ENCODE data around the gene RHOT1. TPM values are rescaled to one million over a fixed set of nuclear protein-coding genes. Genes with fewer than 3 reads are reported as not detected.

RHOT1 gene
- total RNA-seq, 1 experiment from 2014 or later = 24.4 TPM

DNA sequence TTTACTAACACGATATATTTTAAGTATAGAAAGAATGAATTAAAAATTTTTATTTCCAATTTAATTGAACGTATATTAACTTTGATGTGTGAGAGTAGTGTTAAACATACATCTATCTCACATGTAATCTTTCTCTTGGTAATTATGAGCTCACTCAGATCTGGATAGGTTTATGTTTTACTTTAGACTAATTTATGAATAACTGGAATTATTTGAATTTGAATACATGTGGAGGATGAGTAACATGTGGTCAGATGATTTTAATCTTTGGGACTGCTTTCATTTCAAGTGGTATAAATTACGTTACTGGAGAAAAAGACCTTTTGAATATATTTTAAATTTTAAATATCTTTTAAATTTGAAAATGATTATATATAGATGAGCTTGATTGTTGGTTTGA is 73.4 kb downstream of the RHOT1 start:
- no peak overlapping the region for H2AK5ac ChIP-seq (ENCODE audit: insufficient read length, low read length)
- no peak overlapping the region for H3T11ph ChIP-seq (ENCODE audit: low read length)
- no peak overlapping the region for H3K18ac ChIP-seq (ENCODE audit: insufficient read length, low read depth, low read length)
- H3K23me2 ChIP-seq (ENCODE audit: insufficient read length, low read depth, low read length, poor library complexity, severe bottlenecking) = no peaks in the 10 kb centered on the region
- no peak overlapping the region for H3K4me2 ChIP-seq (ENCODE audit: insufficient read depth, insufficient read length, low read length)
- no peak overlapping the region for H2BK12ac ChIP-seq (ENCODE audit: insufficient read length, low read depth, low read length)
- H3K79me2 ChIP-seq (ENCODE audit: insufficient read depth, low read length) = no peaks in the 10 kb centered on the region
- DNase-seq = no peak
- no peak overlapping the region for H3K23ac ChIP-seq (ENCODE audit: insufficient read length, low read depth, low read length)
- no peak overlapping the region for H4K5ac ChIP-seq (ENCODE audit: insufficient read length, low read depth, low read length)
- H3K9ac ChIP-seq (ENCODE audit: extremely low read depth, insufficient read length, low read length) = no peak overlapping the region
- H2BK5ac ChIP-seq (ENCODE audit: insufficient read length, low read length) = no peak overlapping the region
- Mint-ChIP-seq H3K27me3 (ENCODE audit: low read depth) (no peaks in the 10 kb centered on the region), H3K9me3 (no peaks in the 10 kb centered on the region), H3K4me1 (no peaks in the 10 kb centered on the region), H3K36me3 (ENCODE audit: insufficient read depth in 1 of 3, low read depth in 3 of 3) (peaks cover 0 to 5% (median 3%) of the 10 kb centered on the region in 3 experiments; a peak in 3 of 7 replicates), H3K4me3 (no peak overlapping the region), H3K27ac (no peak overlapping the region)
- no peaks in the 10 kb centered on the region for H4K20me1 ChIP-seq (ENCODE audit: control insufficient read depth, insufficient read depth, insufficient read length)
- H3K56ac ChIP-seq (ENCODE audit: insufficient read length, low read depth, low read length) = no peak overlapping the region
- H4K91ac ChIP-seq (ENCODE audit: insufficient read length, low read depth, low read length) = no peak overlapping the region
- H2BK120ac ChIP-seq (ENCODE audit: low read depth, low read length, poor library complexity, severe bottlenecking) = no peak overlapping the region
- no peak overlapping the region for H2BK15ac ChIP-seq (ENCODE audit: low read depth, low read length)
- no peaks in the 10 kb centered on the region for H3K79me1 ChIP-seq (ENCODE audit: insufficient read depth, low read depth, low read length, poor library complexity, severe bottlenecking)
- H3K4me1 ChIP-seq (ENCODE audit: insufficient read depth, low read length) = no peaks in the 10 kb centered on the region
- no peak overlapping the region for H2AFZ ChIP-seq (ENCODE audit: low read length)
- no peak overlapping the region for H2BK20ac ChIP-seq (ENCODE audit: low read depth, low read length, poor library complexity, severe bottlenecking)
- no peak overlapping the region for H3K27ac ChIP-seq (ENCODE audit: insufficient read length, low read depth, low read length)
- H3K4ac ChIP-seq (ENCODE audit: low read depth, low read length) = no peak overlapping the region
- H3K9me3 ChIP-seq (ENCODE audit: control insufficient read depth, low read depth, low read length) = no peaks in the 10 kb centered on the region
- no peaks in the 10 kb centered on the region for H3K27me3 ChIP-seq (ENCODE audit: insufficient read depth, low read length)
- TF ChIP-seq, protein P1, sequence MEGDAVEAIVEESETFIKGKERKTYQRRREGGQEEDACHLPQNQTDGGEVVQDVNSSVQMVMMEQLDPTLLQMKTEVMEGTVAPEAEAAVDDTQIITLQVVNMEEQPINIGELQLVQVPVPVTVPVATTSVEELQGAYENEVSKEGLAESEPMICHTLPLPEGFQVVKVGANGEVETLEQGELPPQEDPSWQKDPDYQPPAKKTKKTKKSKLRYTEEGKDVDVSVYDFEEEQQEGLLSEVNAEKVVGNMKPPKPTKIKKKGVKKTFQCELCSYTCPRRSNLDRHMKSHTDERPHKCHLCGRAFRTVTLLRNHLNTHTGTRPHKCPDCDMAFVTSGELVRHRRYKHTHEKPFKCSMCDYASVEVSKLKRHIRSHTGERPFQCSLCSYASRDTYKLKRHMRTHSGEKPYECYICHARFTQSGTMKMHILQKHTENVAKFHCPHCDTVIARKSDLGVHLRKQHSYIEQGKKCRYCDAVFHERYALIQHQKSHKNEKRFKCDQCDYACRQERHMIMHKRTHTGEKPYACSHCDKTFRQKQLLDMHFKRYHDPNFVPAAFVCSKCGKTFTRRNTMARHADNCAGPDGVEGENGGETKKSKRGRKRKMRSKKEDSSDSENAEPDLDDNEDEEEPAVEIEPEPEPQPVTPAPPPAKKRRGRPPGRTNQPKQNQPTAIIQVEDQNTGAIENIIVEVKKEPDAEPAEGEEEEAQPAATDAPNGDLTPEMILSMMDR (conservative IDR thresholded peaks at IDR 0.05) = no peak
- no CpG with 5 or more reads among the region's 3 CpGs for WGBS (ENCODE audit: extremely low coverage, insufficient read length, low lambda C conversion rate)
- H3K14ac ChIP-seq (ENCODE audit: insufficient read depth, low read length) = no peak overlapping the region
- H4K8ac ChIP-seq (replicated peaks; ENCODE audit: insufficient read length, low read depth, low read length) = no peak overlapping the region

Measured in H9 (cell line).